Mucosa of rectum (tissue), 2 donors: Measurements from ENCODE around the gene NTNG1.

ENCODE experiments used
- H3K27ac ChIP-seq, 2 donors: one replicate each; pipeline ENCODE4 v1.7.0; 2013; ENCODE audit warnings: inconsistent platforms in 2 of 2, low read depth in 2 of 2, low read length in 2 of 2
- H3K27me3 ChIP-seq, 2 donors: one replicate each; pipeline ENCODE4 v1.7.0; 2013; ENCODE audit warnings: low read length in 2 of 2; ENCODE audit not compliant: control insufficient read depth in 2 of 2, insufficient read depth in 2 of 2
- H3K36me3 ChIP-seq, 2 donors: one replicate each; pipeline ENCODE4 v1.7.0; 2013; ENCODE audit warnings: low read length in 2 of 2; ENCODE audit not compliant: control insufficient read depth in 2 of 2, insufficient read depth in 2 of 2
- H3K4me1 ChIP-seq, 2 donors: one replicate each; pipeline ENCODE4 v1.7.0; 2013; ENCODE audit warnings: low read length in 2 of 2, mild to moderate bottlenecking in 1 of 2; ENCODE audit not compliant: control insufficient read depth in 2 of 2, insufficient read depth in 2 of 2
- H3K4me3 ChIP-seq, 2 donors: one replicate each; pipeline ENCODE4 v1.7.0; 2013; ENCODE audit warnings: low read length in 2 of 2
- H3K9ac ChIP-seq, 2 donors: one replicate each; pipeline ENCODE4 v1.7.0; 2013; ENCODE audit warnings: low read length in 2 of 2, low read depth in 1 of 2, mild to moderate bottlenecking in 1 of 2
- H3K9me3 ChIP-seq, 2 donors: one replicate each; pipeline ENCODE4 v1.7.0; 2013; ENCODE audit warnings: low read length in 2 of 2; ENCODE audit not compliant: control insufficient read depth in 2 of 2
- donor health status: healthy.
- donor health status: Normal muscosa, but diverticular disease.

NTNG1 gene

DNA sequence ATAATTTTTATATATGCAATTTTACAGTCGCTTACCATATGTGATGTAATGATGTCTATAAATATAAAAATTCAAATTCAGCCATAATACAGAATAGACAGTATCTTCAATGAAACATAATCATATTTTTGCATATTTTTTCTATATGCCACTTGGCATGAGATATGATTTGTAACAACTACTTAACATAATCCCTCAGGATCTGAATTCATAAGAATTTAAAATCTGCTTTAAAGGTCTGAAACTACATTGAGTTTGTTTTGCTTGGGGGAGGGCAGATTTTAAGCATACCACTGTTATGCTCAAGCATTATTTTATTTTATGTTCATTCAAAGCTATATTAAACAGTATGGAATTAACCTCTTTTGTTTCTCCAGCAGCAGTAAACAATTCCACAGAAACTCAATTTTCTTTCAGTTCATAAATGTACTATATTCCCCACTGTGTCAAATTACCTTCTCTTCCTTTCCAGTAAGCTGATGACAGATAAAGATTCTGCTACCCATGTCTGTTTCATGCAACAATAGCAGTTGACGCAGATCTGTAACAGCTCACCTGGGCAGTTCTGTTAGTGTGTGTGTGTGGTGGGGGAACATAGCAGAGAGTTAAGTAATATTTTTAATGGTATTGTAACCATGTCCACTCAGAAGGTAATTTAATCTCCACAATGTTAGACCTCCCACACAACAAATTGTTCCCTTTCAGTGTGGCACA, 224.8 kb downstream of the NTNG1 start:
- H3K27me3 ChIP-seq, result no peaks in the 10 kb centered on the region
- no peaks in the 10 kb centered on the region for H3K9me3 ChIP-seq
- no peak overlapping the region for H3K9ac ChIP-seq
- H3K4me1 ChIP-seq, result no peaks in the 10 kb centered on the region
- no peak overlapping the region for H3K4me3 ChIP-seq
- H3K27ac ChIP-seq, result no peak overlapping the region
- H3K36me3 ChIP-seq, result no peaks in the 10 kb centered on the region

DNA sequence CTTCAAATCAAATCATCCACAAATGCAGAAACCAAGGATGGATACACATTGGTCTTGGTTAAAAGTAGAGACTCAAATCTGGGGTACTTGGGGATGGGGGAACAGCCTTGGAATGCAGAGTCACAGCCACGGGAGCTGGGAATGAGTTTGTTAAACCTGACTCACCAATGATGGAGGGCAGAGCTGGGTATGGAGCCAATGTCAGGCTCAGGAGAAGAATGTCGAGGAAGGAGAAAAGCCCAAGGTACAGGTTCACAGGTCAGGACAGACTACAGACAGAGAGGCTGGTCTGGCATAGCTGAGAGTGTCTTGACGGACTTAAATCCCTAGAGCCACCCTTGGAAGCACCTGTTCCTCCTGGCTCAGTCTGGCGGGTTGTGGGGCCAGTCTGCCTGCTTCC, 237.6 kb downstream of the NTNG1 start:
- Histone ChIP-seq H3K9ac (no peak overlapping the region), H3K4me3 (no peak overlapping the region), H3K4me1 (no peaks in the 10 kb centered on the region), H3K9me3 (no peaks in the 10 kb centered on the region), H3K27me3 (no peaks in the 10 kb centered on the region), H3K36me3 (no peaks in the 10 kb centered on the region), H3K27ac (no peak overlapping the region)

DNA sequence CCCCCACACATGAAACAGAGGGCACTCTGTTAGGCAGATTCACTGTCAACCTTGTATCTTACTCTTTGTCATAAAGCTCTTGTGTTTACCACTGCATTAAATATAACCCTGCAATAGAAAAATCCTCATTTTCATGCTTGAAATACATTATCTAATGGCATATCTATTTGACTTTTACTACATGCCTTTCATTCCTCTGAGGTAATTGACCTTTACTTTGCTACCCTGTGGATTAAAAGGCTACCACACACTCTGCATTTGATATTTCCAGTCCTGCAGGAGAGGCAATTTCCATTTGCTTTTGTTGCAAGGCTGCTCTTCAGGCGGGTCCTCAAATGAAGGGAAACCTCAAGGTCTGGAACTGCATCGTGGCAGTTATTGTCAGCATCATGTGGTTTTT, 238.0 kb downstream of the NTNG1 start:
- Histone ChIP-seq H3K4me1 (no peaks in the 10 kb centered on the region), H3K36me3 (no peaks in the 10 kb centered on the region), H3K27me3 (no peaks in the 10 kb centered on the region), H3K27ac (no peak overlapping the region), H3K9ac (no peak overlapping the region), H3K4me3 (no peak overlapping the region), H3K9me3 (no peaks in the 10 kb centered on the region)

DNA sequence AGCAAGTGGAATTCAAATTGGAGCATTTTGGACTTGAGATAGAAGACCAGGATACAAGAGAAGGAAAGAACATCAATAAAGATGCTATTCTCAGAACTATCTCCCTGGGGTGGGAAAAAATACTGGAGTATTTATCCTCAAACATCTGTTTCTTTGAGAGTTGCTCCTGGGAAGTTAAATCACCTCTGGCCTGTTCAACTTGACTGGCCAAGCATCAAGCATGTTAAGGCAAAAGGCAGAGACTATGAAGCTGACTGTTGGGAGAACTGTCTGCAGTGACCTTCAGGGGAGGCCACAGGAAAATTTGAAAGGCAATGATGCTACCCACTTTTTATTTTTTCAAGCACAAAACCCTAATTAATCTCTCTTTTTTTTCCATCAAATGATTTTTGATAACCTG, 239.0 kb downstream of the NTNG1 start:
- Histone ChIP-seq H3K4me1 (no peaks in the 10 kb centered on the region), H3K27me3 (no peaks in the 10 kb centered on the region), H3K9me3 (no peaks in the 10 kb centered on the region), H3K36me3 (no peaks in the 10 kb centered on the region), H3K4me3 (no peak overlapping the region), H3K27ac (no peak overlapping the region), H3K9ac (no peak overlapping the region)

DNA sequence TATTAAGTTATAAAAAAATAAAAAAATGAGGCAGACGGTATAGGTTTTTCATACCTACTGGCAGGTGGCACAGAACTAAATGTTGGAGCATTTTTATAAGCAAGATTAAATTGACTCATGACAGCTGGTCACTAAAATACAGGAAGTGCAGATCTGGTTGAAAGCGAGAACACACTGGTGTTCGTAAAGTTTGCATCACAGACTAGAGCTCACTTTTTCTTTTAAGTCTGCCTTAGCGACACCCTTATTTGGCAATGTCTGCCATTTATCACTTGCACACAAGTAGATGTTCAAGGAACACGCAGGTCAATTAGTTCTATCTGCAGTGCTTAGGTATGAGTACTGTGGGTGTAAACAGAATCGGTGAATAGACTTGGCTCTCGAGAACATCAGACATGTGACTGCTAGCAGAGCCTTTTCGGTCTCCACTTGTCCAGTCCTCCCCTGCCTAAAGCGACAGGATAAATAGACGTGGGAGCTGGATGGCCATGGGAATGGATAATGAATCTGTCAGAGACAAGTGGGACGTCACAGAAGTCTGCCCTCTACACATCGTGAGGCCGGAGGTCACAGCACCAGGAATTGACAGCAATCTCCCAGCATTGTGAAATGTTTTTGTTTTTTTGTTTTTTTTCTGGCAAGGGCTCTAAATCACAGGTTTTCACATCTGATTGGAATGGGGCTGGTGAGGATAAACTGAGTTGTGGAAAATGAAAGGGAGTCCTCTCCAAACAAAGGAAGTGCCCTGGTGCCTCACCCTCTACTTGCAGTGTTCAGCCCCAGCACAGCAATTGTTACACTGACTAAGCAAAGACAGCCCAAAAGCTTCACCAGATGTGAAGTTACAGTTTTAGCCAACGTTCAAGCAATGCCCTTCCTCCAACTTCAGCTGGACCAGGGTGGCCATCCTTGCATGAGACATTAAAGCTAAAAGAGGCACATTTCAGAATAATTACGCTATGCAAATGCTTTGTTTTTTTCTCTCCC, 248.9 kb downstream of the NTNG1 start:
- Histone ChIP-seq H3K4me1 (no peaks in the 10 kb centered on the region), H3K9me3 (no peaks in the 10 kb centered on the region), H3K27me3 (no peaks in the 10 kb centered on the region), H3K36me3 (no peaks in the 10 kb centered on the region), H3K4me3 (peak overlapping the region in 1 of 2 donors; percentile 4), H3K27ac (no peak overlapping the region), H3K9ac (no peak overlapping the region)

DNA sequence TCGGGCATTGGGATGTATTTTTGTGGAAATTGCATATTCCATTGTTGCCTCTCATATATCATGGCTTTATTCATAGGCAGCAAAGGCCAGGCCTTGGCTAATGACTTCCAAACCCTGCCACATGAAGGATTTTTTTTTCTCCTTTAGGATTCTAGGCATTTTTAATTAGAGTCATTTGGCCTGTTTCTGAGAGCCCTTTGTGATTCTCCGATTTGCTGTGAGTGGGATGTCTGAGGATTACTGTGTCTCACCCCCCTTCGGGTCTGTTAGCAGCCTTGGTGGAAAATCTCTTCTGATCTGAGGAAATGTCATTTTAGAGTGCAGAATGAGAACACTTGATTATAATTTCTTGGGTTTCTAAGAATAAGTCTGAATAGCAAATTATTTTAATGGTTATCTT, 253.5 kb downstream of the NTNG1 start:
- H3K9me3 ChIP-seq, result no peaks in the 10 kb centered on the region
- no peaks in the 10 kb centered on the region for H3K4me1 ChIP-seq
- H3K27ac ChIP-seq, result no peak overlapping the region

DNA sequence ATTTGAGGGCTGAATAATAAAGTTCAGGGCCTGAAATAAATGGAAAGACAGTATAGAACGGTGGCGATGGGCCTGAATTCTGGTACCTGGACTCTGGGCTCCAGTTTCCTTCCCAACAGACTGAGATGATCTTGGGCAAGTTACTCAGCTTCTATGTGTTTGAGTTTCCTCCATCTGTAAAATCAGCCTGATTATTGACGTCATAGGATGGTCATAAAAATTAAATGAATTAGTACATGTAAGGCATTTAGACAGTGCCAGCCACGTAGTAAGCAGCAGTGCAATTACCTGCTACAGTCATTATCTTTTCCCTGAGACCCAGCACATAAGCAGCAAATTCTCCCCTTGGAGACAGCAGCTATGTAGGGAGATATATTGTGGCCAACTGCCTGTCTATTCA, 260.9 kb downstream of the NTNG1 start:
- Histone ChIP-seq H3K36me3 (no peaks in the 10 kb centered on the region), H3K4me3 (no peak overlapping the region), H3K27ac (no peak overlapping the region), H3K4me1 (no peaks in the 10 kb centered on the region), H3K9me3 (no peaks in the 10 kb centered on the region), H3K27me3 (no peaks in the 10 kb centered on the region), H3K9ac (no peak overlapping the region)

More for the DNA sequence above, 253.5 kb downstream of the NTNG1 start:
- Histone ChIP-seq H3K4me3 (no peak overlapping the region), H3K36me3 (no peaks in the 10 kb centered on the region), H3K9ac (no peak overlapping the region), H3K27me3 (no peaks in the 10 kb centered on the region)

DNA sequence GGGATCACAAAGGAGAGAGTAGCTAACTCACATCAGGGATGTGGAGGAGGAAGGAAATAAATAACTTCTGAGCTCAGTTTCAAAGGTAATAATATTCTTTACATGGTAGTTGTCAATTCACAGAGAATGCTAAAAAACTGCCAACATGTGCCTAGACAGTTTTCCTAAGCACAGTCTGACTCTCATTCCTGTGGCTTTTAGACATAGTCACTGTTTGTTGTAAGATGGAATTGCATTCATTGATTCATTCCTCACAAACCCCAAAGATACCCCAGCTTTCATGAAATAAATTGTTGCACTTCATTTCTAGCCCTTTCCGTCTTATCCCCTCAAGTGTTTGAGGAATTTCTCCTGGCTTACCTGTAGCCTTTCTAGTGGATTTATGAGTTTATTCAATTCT, 263.9 kb downstream of the NTNG1 start:
- Histone ChIP-seq H3K36me3 (no peaks in the 10 kb centered on the region), H3K27me3 (no peaks in the 10 kb centered on the region), H3K4me1 (no peaks in the 10 kb centered on the region), H3K27ac (no peak overlapping the region), H3K9ac (no peak overlapping the region), H3K9me3 (no peaks in the 10 kb centered on the region), H3K4me3 (no peak overlapping the region)

DNA sequence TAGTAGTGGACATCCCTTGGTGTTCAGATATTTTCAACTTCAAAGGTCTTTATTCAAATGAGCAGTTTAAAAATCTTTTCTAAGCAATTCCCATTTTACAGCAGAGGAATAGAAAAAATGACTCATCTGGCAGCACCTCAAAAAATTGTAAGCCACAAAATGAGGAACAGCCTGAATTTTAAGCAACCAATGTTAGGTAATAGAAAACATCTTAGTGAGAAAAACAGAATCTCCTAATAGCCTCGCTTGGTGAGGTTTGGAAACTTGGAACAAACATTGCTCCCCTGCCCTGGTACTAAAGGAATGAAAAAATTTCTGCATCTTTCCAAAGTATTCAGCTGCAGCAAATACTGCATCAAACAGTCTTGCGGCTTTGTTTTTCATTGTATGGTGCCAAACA, 264.4 kb downstream of the NTNG1 start:
- Histone ChIP-seq H3K27ac (no peak overlapping the region), H3K4me1 (no peaks in the 10 kb centered on the region), H3K4me3 (no peak overlapping the region), H3K9ac (no peak overlapping the region), H3K36me3 (no peaks in the 10 kb centered on the region), H3K27me3 (no peaks in the 10 kb centered on the region), H3K9me3 (no peaks in the 10 kb centered on the region)

DNA sequence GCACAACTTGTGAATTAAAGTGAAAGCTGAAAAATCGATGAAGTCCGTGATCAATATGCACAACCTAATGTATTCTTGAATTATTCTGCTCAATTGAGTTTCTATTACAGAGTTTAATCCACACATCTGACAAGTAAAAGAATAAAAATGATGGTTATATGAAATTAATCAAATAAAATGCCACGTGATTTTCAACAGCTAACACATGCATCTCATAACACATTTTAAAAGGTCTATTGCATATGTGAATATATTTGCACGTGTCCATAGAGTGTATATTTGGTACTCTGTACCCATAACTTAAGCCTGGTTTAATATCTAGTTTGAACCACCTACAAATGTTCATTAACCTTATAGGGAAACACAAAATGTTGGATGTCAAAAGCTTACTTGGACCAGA, 266.2 kb downstream of the NTNG1 start:
- H3K9ac ChIP-seq, result no peak overlapping the region
- H3K4me1 ChIP-seq, result no peaks in the 10 kb centered on the region
- no peaks in the 10 kb centered on the region for H3K27me3 ChIP-seq
- H3K9me3 ChIP-seq, result no peaks in the 10 kb centered on the region
- H3K36me3 ChIP-seq, result no peaks in the 10 kb centered on the region
- H3K27ac ChIP-seq, result no peak overlapping the region
- H3K4me3 ChIP-seq, result no peak overlapping the region
